Fibroblast of lung (primary cell): ENCODE measurements around the gene CFHR1. TPM values are rescaled to one million over a fixed set of nuclear protein-coding genes. Genes with fewer than 3 reads are reported as not detected.
A peak's percentile ranks its signal among the peaks of the same experiment; 100 is the strongest.

Experiments
- DNase-seq, 2 donors: peaks; one replicate each; pipeline versions ENCODE4 v3.0.0 to v3.0.0-alpha.2; 2010; ENCODE audit warnings: low read depth in 2 of 2
- H2AFZ ChIP-seq: 2 replicates; pipeline ENCODE4 v1.5.1; 2012; ENCODE audit warnings: low read length, control low read depth, inconsistent platforms
- H3K27ac ChIP-seq: 2 replicates; pipeline ENCODE4 v1.5.1; 2011; ENCODE audit warnings: low read length, control low read depth; ENCODE audit not compliant: insufficient read depth
- H3K27me3 ChIP-seq: 2 replicates; pipeline ENCODE4 v1.5.1; 2011; ENCODE audit warnings: mild to moderate bottlenecking, low read length; ENCODE audit not compliant: control insufficient read depth, insufficient read depth
- H3K36me3 ChIP-seq: 2 replicates; pipeline ENCODE4 v1.5.1; 2011; ENCODE audit warnings: low read length; ENCODE audit not compliant: control insufficient read depth, insufficient read depth
- H3K4me1 ChIP-seq: 2 replicates; pipeline ENCODE4 v1.5.1; 2011; ENCODE audit warnings: low read length; ENCODE audit not compliant: control insufficient read depth, insufficient read depth; ENCODE audit errors: extremely low read depth
- H3K4me2 ChIP-seq: 2 replicates; pipeline ENCODE4 v1.5.1; 2011; ENCODE audit warnings: low read length, control low read depth; ENCODE audit not compliant: insufficient read depth; ENCODE audit errors: extremely low read depth
- H3K4me3 ChIP-seq, 4 experiments: fragments of 200-600 bp in 1 of 4; sonication (generic) in 1 of 4; replicated peaks in 1 of 4; 2 replicates each; pipeline ENCODE4 v1.5.1; 2011 to 2016; ENCODE audit warnings: low read length in 4 of 4, low read depth in 3 of 4, mild to moderate bottlenecking in 3 of 4, control low read depth in 2 of 4, inconsistent platforms in 1 of 4, mixed read lengths in 1 of 4; ENCODE audit not compliant: insufficient read depth in 1 of 4; ENCODE audit errors: control extremely low read depth in 1 of 4
- H3K79me2 ChIP-seq: 2 replicates; pipeline ENCODE4 v1.5.1; 2012; ENCODE audit warnings: mild to moderate bottlenecking, low read length, inconsistent platforms; ENCODE audit not compliant: control insufficient read depth, insufficient read depth
- H3K9ac ChIP-seq: 2 replicates; pipeline ENCODE4 v1.5.1; 2011; ENCODE audit warnings: mild to moderate bottlenecking, low read length, control low read depth; ENCODE audit not compliant: insufficient read depth
- H3K9me3 ChIP-seq: 2 replicates; pipeline ENCODE4 v1.5.1; 2012; ENCODE audit warnings: low read depth, low read length; ENCODE audit not compliant: control insufficient read depth, insufficient read depth
- H4K20me1 ChIP-seq: 2 replicates; pipeline ENCODE4 v1.5.1; 2011; ENCODE audit warnings: low read length; ENCODE audit not compliant: control insufficient read depth, insufficient read depth; ENCODE audit errors: extremely low read depth
- CTCF ChIP-seq, 2 donors: IDR thresholded peaks in 1 of 2; conservative IDR thresholded peaks in 1 of 2; 1 replicate in 1 of 2; 2 replicates in 1 of 2; pipeline ENCODE4 v1.5.1; 2011 to 2012; ENCODE audit warnings: low read length in 2 of 2, control low read depth in 1 of 2, inconsistent platforms in 1 of 2, low read depth in 1 of 2, mild to moderate bottlenecking in 1 of 2
- EZH2 ChIP-seq: IDR thresholded peaks from 2 replicates; pipeline ENCODE4 v1.5.1; 2012; ENCODE audit warnings: low read length, control low read depth, mild to moderate bottlenecking; ENCODE audit errors: missing control alignments
- polyA plus RNA-seq, 2 donors: library from polyadenylated mRNA; depleted of rRNA in 1 of 2; stranded (reverse) in 1 of 2; unstranded in 1 of 2; fragments of >200 nt; gene quantifications; 2 replicates each; pipeline ENCODE4 v1.2.1, GENCODE V29; 2011 to 2012; ENCODE audit warnings: missing spikeins in 1 of 2
- total RNA-seq: library from RNA; depleted of rRNA; stranded (reverse); fragments of >200 nt; gene quantifications from 2 replicates; pipeline ENCODE4 v1.2.1, GENCODE V29; 2014

CFHR1 gene
- total and polyA plus RNA-seq, 2 donors (not counting 1 experiment from before 2014, with no cell fraction given), result 0.12 to 0.50 TPM

DNA sequence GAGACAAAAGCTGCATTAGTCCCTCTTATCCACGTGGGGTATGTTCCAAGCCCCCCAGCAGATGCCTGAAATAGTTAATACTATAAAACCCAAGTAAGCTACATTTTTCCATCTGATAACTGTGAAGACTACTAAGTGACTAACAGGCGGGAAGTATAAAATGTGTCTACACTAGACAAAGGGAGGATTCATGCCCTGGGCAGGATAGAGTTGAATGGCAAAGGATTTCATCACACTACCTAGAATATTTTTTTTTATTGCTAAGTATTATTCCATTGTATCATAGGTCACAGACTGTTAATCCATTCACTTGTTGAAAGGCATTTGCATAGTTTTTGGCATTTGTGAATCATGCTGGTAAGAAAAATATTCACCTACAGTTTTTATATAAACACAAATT, 41.9 kb downstream of the CFHR1 start:
- Histone ChIP-seq H3K9ac (no peak overlapping the region), H3K36me3 (no peaks in the 10 kb centered on the region), H4K20me1 (no peaks in the 10 kb centered on the region), H3K27ac (no peak overlapping the region), H3K4me1 (no peaks in the 10 kb centered on the region), H3K4me2 (no peak overlapping the region), H3K79me2 (no peaks in the 10 kb centered on the region), H3K9me3 (no peaks in the 10 kb centered on the region), H3K4me3 (no peak overlapping the region), H3K27me3 (no peaks in the 10 kb centered on the region), H2AFZ (no peak overlapping the region)
- TF ChIP-seq CTCF (conservative IDR thresholded peaks at IDR 0.05 in 1 of 2, IDR thresholded peaks at IDR 0.05 in 1 of 2; ENCODE audit: low read depth in 1 of 2, low read length in 2 of 2) (no peak), EZH2 (no peak)
- no peak for DNase-seq

DNA sequence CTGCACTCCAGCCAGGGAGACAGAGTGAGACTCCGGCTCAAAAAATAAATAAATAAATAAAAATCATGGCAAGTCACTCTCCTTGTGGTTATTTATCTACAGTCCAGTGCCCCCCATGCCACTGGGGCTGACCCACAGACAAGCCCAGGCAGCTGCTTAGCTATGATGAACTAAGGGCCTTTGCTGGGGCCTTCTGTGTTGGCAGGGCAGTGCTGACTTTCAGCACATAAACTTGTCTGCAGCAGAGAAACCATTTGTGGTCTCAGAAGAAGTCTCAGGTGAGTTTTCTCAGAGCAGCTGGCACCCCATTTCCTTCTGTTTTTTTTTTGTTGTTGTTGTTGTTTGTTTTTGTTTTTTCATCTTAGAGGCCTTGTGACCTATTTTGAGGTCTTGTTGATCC, 47.4 kb downstream of the CFHR1 start:
- no peak overlapping the region for H3K4me2 ChIP-seq
- H3K36me3 ChIP-seq, result no peaks in the 10 kb centered on the region
- H2AFZ ChIP-seq, result no peak overlapping the region
- H3K4me1 ChIP-seq, result no peaks in the 10 kb centered on the region
- no peaks in the 10 kb centered on the region for H3K27me3 ChIP-seq
- no peak overlapping the region for H3K9ac ChIP-seq
- H3K79me2 ChIP-seq, result no peaks in the 10 kb centered on the region
- TF ChIP-seq EZH2 (no peak), CTCF (conservative IDR thresholded peaks at IDR 0.05 in 1 of 2, IDR thresholded peaks at IDR 0.05 in 1 of 2; ENCODE audit: low read depth in 1 of 2, low read length in 2 of 2) (no peak)
- H3K4me3 ChIP-seq, result no peak overlapping the region
- H3K27ac ChIP-seq, result no peak overlapping the region
- H4K20me1 ChIP-seq, result no peaks in the 10 kb centered on the region
- no peak for DNase-seq
- H3K9me3 ChIP-seq, result no peaks in the 10 kb centered on the region

GRCh38 chr1:196873385-196873784, 53.9 kb downstream of the CFHR1 start:
- TF ChIP-seq CTCF (conservative IDR thresholded peaks at IDR 0.05 in 1 of 2, IDR thresholded peaks at IDR 0.05 in 1 of 2; ENCODE audit: low read depth in 1 of 2, low read length in 2 of 2) (no peak), EZH2 (no peak)
- no peak overlapping the region for H3K9ac ChIP-seq
- H4K20me1 ChIP-seq, result no peaks in the 10 kb centered on the region
- H2AFZ ChIP-seq, result no peak overlapping the region
- no peaks in the 10 kb centered on the region for H3K36me3 ChIP-seq
- no peaks in the 10 kb centered on the region for H3K9me3 ChIP-seq
- H3K27me3 ChIP-seq, result no peaks in the 10 kb centered on the region
- H3K4me1 ChIP-seq, result no peaks in the 10 kb centered on the region
- H3K4me3 ChIP-seq, result no peak overlapping the region
- no peak overlapping the region for H3K27ac ChIP-seq
- no peaks in the 10 kb centered on the region for H3K79me2 ChIP-seq
- H3K4me2 ChIP-seq, result no peak overlapping the region
- peak in 1 of 2 donors; percentile 52 for DNase-seq
